Measurements from ENCODE around the gene LYRM7.
"Not testable (repeated sequence)": the region's sequence is repeated elsewhere in the genome, so short reads cannot be mapped to it uniquely, and the experiment has no call there.

Gene LYRM7

GRCh38 chr5:131163276-131164119 is 7.2 kb upstream of the LYRM7 start:
- peak overlapping the region; percentile 79 for H3K4me3 Mint-ChIP-seq
- peak overlapping the region; percentile 94 for H3K27ac Mint-ChIP-seq
- no peaks in the 10 kb centered on the region for H3K27me3 Mint-ChIP-seq
- H3K36me3 Mint-ChIP-seq (ENCODE audit: low read depth) = peaks cover 55% of the 10 kb centered on the region
- intact Hi-C loops (cut with micrococcal nuclease) = loop anchor here (2.0 to 10.0 kb wide), 5 partner anchors 59 to 631 kb away; partner anchors contain the start of genes CDC42SE2 and FNIP1
- H3K4me1 Mint-ChIP-seq (ENCODE audit: low read depth) = peaks cover 29% of the 10 kb centered on the region
- no peaks in the 10 kb centered on the region for H3K9me3 Mint-ChIP-seq

GRCh38 chr5:131164191-131165118 is 6.3 kb upstream of the LYRM7 start:
- H3K36me3 Mint-ChIP-seq (ENCODE audit: low read depth) = peaks cover 46% of the 10 kb centered on the region
- H3K4me3 Mint-ChIP-seq = peak overlapping the region; percentile 87
- H3K27me3 Mint-ChIP-seq = no peaks in the 10 kb centered on the region
- H3K27ac Mint-ChIP-seq = peak overlapping the region; percentile 94
- intact Hi-C loops (cut with micrococcal nuclease) = loop anchor here (2.0 to 10.0 kb wide), 4 partner anchors 58 to 630 kb away; partner anchors contain the start of gene FNIP1
- peaks cover 29% of the 10 kb centered on the region for H3K4me1 Mint-ChIP-seq (ENCODE audit: low read depth)
- no peaks in the 10 kb centered on the region for H3K9me3 Mint-ChIP-seq

GRCh38 chr5:131165119-131165727 is 5.5 kb upstream of the LYRM7 start, which contains the start of gene HINT1:
TSS of gene HINT1 (minus strand) at chr5:131165256. CDS start at chr5:131165205, 51 bp downstream.
- Mint-ChIP-seq H3K27me3 (no peaks in the 10 kb centered on the region), H3K4me3 (peak within 1 kb of the TSS; percentile 87), H3K36me3 (ENCODE audit: low read depth) (peaks cover 38% of the 10 kb centered on the region), H3K27ac (peak within 1 kb of the TSS; percentile 94), H3K9me3 (no peaks in the 10 kb centered on the region), H3K4me1 (ENCODE audit: low read depth) (peaks cover 28% of the 10 kb centered on the region)
- intact Hi-C loops (cut with micrococcal nuclease) = loop anchor here (2.0 to 10.0 kb wide), 2 partner anchors 252 to 630 kb away; partner anchors contain the start of gene FNIP1

- Mint-ChIP-seq H3K4me3 (no peak overlapping the region), H3K4me1 (ENCODE audit: low read depth) (peaks cover 37% of the 10 kb centered on the region), H3K9me3 (no peaks in the 10 kb centered on the region), H3K27me3 (no peaks in the 10 kb centered on the region), H3K36me3 (ENCODE audit: low read depth) (peaks cover 22% of the 10 kb centered on the region), H3K27ac (peak overlapping the region; percentile 28)
- intact Hi-C loops (cut with micrococcal nuclease) = loop anchor here (10.0 kb wide), 1 partner anchor 627 kb away; the partner anchor contains the start of gene FNIP1
Observed at GRCh38 chr5:131167615-131168014, 3.1 kb upstream of the LYRM7 start.

GRCh38 chr5:131169810-131170539 is 769 bp upstream of the LYRM7 start:
- Mint-ChIP-seq H3K4me1 (ENCODE audit: low read depth) (peaks cover 28% of the 10 kb centered on the region), H3K27ac (peak overlapping the region; percentile 94)
- intact Hi-C loops (cut with micrococcal nuclease) = loop anchor here (2.0 to 10.0 kb wide), 3 partner anchors 37 to 625 kb away; partner anchors contain the start of genes CDC42SE2 and FNIP1

GRCh38 chr5:131171276-131171810 is 599 bp downstream of the LYRM7 start:
- intact Hi-C loops (cut with micrococcal nuclease) = loop anchor here (2.0 to 5.0 kb wide), 2 partner anchors 36 to 93 kb away; partner anchors contain the start of gene CDC42SE2
- Mint-ChIP-seq H3K9me3 (no peaks in the 10 kb centered on the region), H3K27me3 (no peaks in the 10 kb centered on the region), H3K4me3 (peak overlapping the region; percentile 98), H3K4me1 (ENCODE audit: low read depth) (peaks cover 19% of the 10 kb centered on the region), H3K36me3 (ENCODE audit: low read depth) (peaks cover 13% of the 10 kb centered on the region), H3K27ac (peak overlapping the region; percentile 94)

More at GRCh38 chr5:131169810-131170539, 769 bp upstream of the LYRM7 start:
- H3K9me3 Mint-ChIP-seq = no peaks in the 10 kb centered on the region
- peaks cover 13% of the 10 kb centered on the region for H3K36me3 Mint-ChIP-seq (ENCODE audit: low read depth)
- H3K27me3 Mint-ChIP-seq = no peaks in the 10 kb centered on the region
- H3K4me3 Mint-ChIP-seq = peak overlapping the region; percentile 98

- Mint-ChIP-seq H3K36me3 (ENCODE audit: low read depth) (peaks cover 10% of the 10 kb centered on the region), H3K4me1 (ENCODE audit: low read depth) (peaks cover 25% of the 10 kb centered on the region), H3K27me3 (no peaks in the 10 kb centered on the region), H3K27ac (no peak overlapping the region), H3K9me3 (no peaks in the 10 kb centered on the region), H3K4me3 (no peak overlapping the region)
- intact Hi-C loops (cut with micrococcal nuclease) = no loop called here
Observed at GRCh38 chr5:131180407-131180806, 9.7 kb downstream of the LYRM7 start.

- Mint-ChIP-seq H3K27me3 (no peaks in the 10 kb centered on the region), H3K27ac (no peak overlapping the region), H3K4me1 (ENCODE audit: low read depth) (peaks cover 19% of the 10 kb centered on the region), H3K9me3 (no peaks in the 10 kb centered on the region), H3K4me3 (no peak overlapping the region), H3K36me3 (ENCODE audit: low read depth) (peaks cover 10% of the 10 kb centered on the region)
- intact Hi-C loops (cut with micrococcal nuclease) = no loop called here
Observed at GRCh38 chr5:131182839-131183238, 12.1 kb downstream of the LYRM7 start.

GRCh38 chr5:131185523-131186104 is 14.9 kb downstream of the LYRM7 start:
- Mint-ChIP-seq H3K36me3 (ENCODE audit: low read depth) (peaks cover 26% of the 10 kb centered on the region), H3K27me3 (no peaks in the 10 kb centered on the region), H3K27ac (peak overlapping the region; percentile 61), H3K9me3 (no peaks in the 10 kb centered on the region), H3K4me1 (ENCODE audit: low read depth) (peaks cover 14% of the 10 kb centered on the region), H3K4me3 (no peak overlapping the region)
- intact Hi-C loops (cut with micrococcal nuclease) = no loop called here

GRCh38 chr5:131186561-131187256 is 16.0 kb downstream of the LYRM7 start:
- intact Hi-C loops (cut with micrococcal nuclease) = no loop called here

GRCh38 chr5:131193106-131193505 is 22.4 kb downstream of the LYRM7 start:
- Mint-ChIP-seq H3K36me3 (ENCODE audit: low read depth) (peaks cover 18% of the 10 kb centered on the region), H3K4me3 (no peak overlapping the region), H3K4me1 (ENCODE audit: low read depth) (peaks cover 9% of the 10 kb centered on the region), H3K27me3 (no peaks in the 10 kb centered on the region), H3K27ac (no peak overlapping the region), H3K9me3 (no peaks in the 10 kb centered on the region)
- intact Hi-C loops (cut with micrococcal nuclease) = no loop called here

More at GRCh38 chr5:131186561-131187256, 16.0 kb downstream of the LYRM7 start:
- Mint-ChIP-seq H3K36me3 (ENCODE audit: low read depth) (peaks cover 26% of the 10 kb centered on the region), H3K27ac (no peak overlapping the region), H3K4me1 (ENCODE audit: low read depth) (peaks cover 18% of the 10 kb centered on the region), H3K27me3 (no peaks in the 10 kb centered on the region), H3K4me3 (no peak overlapping the region), H3K9me3 (no peaks in the 10 kb centered on the region)

GRCh38 chr5:131193897-131194296 is 23.2 kb downstream of the LYRM7 start:
- H3K4me1 Mint-ChIP-seq (ENCODE audit: low read depth); intact Hi-C loops (cut with micrococcal nuclease); H3K9me3 Mint-ChIP-seq: not testable (repeated sequence)

More at GRCh38 chr5:131193897-131194296, 23.2 kb downstream of the LYRM7 start:
- H3K4me3 Mint-ChIP-seq, H3K27ac Mint-ChIP-seq, H3K27me3 Mint-ChIP-seq: not testable (repeated sequence)
- peaks cover 19% of the 10 kb centered on the region for H3K36me3 Mint-ChIP-seq (ENCODE audit: low read depth)

Measured in dendritic cell treated with granulocyte-macrophage colony-stimulating factor and Interleukin-4, amounts not matched to agents 40 ng/mL and 50 ng/mL, for 4 days (primary cell).